ENCODE measurements around the gene C4orf33.
"Not testable (repeated sequence)": the region's sequence is repeated elsewhere in the genome, so short reads cannot be mapped to it uniquely, and the experiment has no call there.

The C4orf33 gene
- total RNA-seq, result 4.7 to 12.5 (median 7.3) reads per million in 3 experiments

- peak; percentile 70 for DNase-seq
Observed at GRCh38 chr4:129095811-129096454, at the start of gene C4orf33. Gene C4orf33, plus strand, starts transcription at chr4:129096152. Its CDS starts 6,459 bp downstream, at chr4:129102611.

GRCh38 chr4:129059028-129059427 is 36.9 kb upstream of the C4orf33 start:
- DNase-seq, result no peak

- DNase-seq, result no peak
Observed at GRCh38 chr4:129062580-129062979, 33.4 kb upstream of the C4orf33 start.

- no peak for DNase-seq
Observed at GRCh38 chr4:129063640-129064039, 32.3 kb upstream of the C4orf33 start.

GRCh38 chr4:129064717-129065116 is 31.2 kb upstream of the C4orf33 start:
- no peak for DNase-seq

- not testable (repeated sequence) for DNase-seq
Observed at GRCh38 chr4:129069537-129069936, 26.4 kb upstream of the C4orf33 start.

- no peak for DNase-seq
Observed at GRCh38 chr4:129077326-129077725, 18.6 kb upstream of the C4orf33 start.

- no peak for DNase-seq
Observed at GRCh38 chr4:129080129-129080528, 15.8 kb upstream of the C4orf33 start.

GRCh38 chr4:129082302-129082701 is 13.7 kb upstream of the C4orf33 start:
- no peak for DNase-seq

GRCh38 chr4:129085472-129085871 is 10.5 kb upstream of the C4orf33 start:
- DNase-seq, result no peak

GRCh38 chr4:129087516-129087915 is 8.4 kb upstream of the C4orf33 start:
- no peak for DNase-seq

- DNase-seq, result no peak
Observed at GRCh38 chr4:129092631-129093190, 3.2 kb upstream of the C4orf33 start.

GRCh38 chr4:129093191-129093920 is 2.6 kb upstream of the C4orf33 start, which contains the start of gene SCLT1:
Gene SCLT1, minus strand, starts transcription at chr4:129093539. Its CDS starts 436 bp downstream, at chr4:129093103.
- peak; percentile 95 for DNase-seq

GRCh38 chr4:129094347-129094746 is 1.6 kb upstream of the C4orf33 start:
- no peak for DNase-seq

- DNase-seq, result no peak
Observed at GRCh38 chr4:129098531-129099001, 2.6 kb downstream of the C4orf33 start.

- DNase-seq, result no peak
Observed at GRCh38 chr4:129109965-129110824, 14.2 kb downstream of the C4orf33 start.

GRCh38 chr4:129110931-129111330 is 15.0 kb downstream of the C4orf33 start:
- DNase-seq, result no peak

GRCh38 chr4:129111919-129112318 is 16.0 kb downstream of the C4orf33 start:
- DNase-seq, result no peak

GRCh38 chr4:129113434-129113833 is 17.5 kb downstream of the C4orf33 start:
- DNase-seq, result no peak

GRCh38 chr4:129113919-129114318 is 18.0 kb downstream of the C4orf33 start:
- no peak for DNase-seq

- DNase-seq, result no peak
Observed at GRCh38 chr4:129117705-129118104, 21.8 kb downstream of the C4orf33 start.

GRCh38 chr4:129126614-129127013 is 30.7 kb downstream of the C4orf33 start:
- not testable (repeated sequence) for DNase-seq

GRCh38 chr4:129129143-129129542 is 33.2 kb downstream of the C4orf33 start:
- DNase-seq, result no peak

Measured in central memory CD4-positive, alpha-beta T cell (primary cell).